GM12891 (cell line): Measurements from ENCODE around the gene IP6K1. TPM values are rescaled to one million over a fixed set of nuclear protein-coding genes. Genes with fewer than 3 reads are reported as not detected.
"Not testable (repeated sequence)": the region's sequence is repeated elsewhere in the genome, so short reads cannot be mapped to it uniquely, and the experiment has no call there.

Source experiments
- DNase-seq: peaks from one replicate; pipeline ENCODE4 v3.0.0; 2011; ENCODE audit warnings: low spot score; ENCODE audit not compliant: insufficient read length
- FAIRE-seq: peaks from 2 replicates; lab custom pipeline; 2011; peaks lifted over from hg19 to GRCh38; lab: Jason Lieb, UNC
- PAX5 ChIP-seq: IDR thresholded peaks from 2 replicates; pipeline ENCODE4 v1.6.1; 2011; ENCODE audit warnings: low read length, moderate library complexity, mild to moderate bottlenecking; ENCODE audit not compliant: insufficient read depth, severe bottlenecking
- POLR2A ChIP-seq: IDR thresholded peaks from 2 replicates; pipeline ENCODE4 v1.6.1; 2011; ENCODE audit warnings: low read depth, low read length, control low read depth
- POLR2AphosphoS5 ChIP-seq: IDR thresholded peaks from 2 replicates; pipeline ENCODE4 v1.6.1; 2011; ENCODE audit warnings: low read depth, low read length, control low read depth
- POU2F2 ChIP-seq: IDR thresholded peaks from 2 replicates; pipeline ENCODE4 v1.6.1; 2011; ENCODE audit warnings: low read depth, mild to moderate bottlenecking, control low read depth, low read length, moderate library complexity
- SPI1 ChIP-seq: IDR thresholded peaks from 2 replicates; pipeline ENCODE4 v1.6.1; 2011; ENCODE audit warnings: low read depth, low read length, control low read depth
- TAF1 ChIP-seq: IDR thresholded peaks from 2 replicates; pipeline ENCODE4 v1.6.1; 2011; ENCODE audit warnings: low read depth, low read length, control low read depth
- polyA plus RNA-seq: library from polyadenylated mRNA; unstranded; fragments of >200 nt; gene quantifications from one replicate; pipeline ENCODE4 v1.2.1, GENCODE V29; 2012; ENCODE audit warnings: low read depth, missing spikeins, inconsistent platforms; ENCODE audit not compliant: missing spikeins

Gene IP6K1
- polyA plus RNA-seq, result 8.2 TPM

GRCh38 chr3:49786357-49787181, at the start of gene IP6K1:
IP6K1 (minus strand) TSS chr3:49786542; CDS start chr3:49748040, 38,502 bp downstream.
- DNase-seq (peak; percentile 99), FAIRE-seq (peak; percentile 100)
- TF ChIP-seq POLR2AphosphoS5, result peak; percentile 90
- TF ChIP-seq SPI1, result peak; percentile 30
- 0 out of 2 replicates have a peak, but pooled peaks have one; percentile 22 for TF ChIP-seq POU2F2
- peak; percentile 88 for TF ChIP-seq POLR2A
- peak; percentile 79 for TF ChIP-seq TAF1
- peak; percentile 80 for TF ChIP-seq PAX5

DNA sequence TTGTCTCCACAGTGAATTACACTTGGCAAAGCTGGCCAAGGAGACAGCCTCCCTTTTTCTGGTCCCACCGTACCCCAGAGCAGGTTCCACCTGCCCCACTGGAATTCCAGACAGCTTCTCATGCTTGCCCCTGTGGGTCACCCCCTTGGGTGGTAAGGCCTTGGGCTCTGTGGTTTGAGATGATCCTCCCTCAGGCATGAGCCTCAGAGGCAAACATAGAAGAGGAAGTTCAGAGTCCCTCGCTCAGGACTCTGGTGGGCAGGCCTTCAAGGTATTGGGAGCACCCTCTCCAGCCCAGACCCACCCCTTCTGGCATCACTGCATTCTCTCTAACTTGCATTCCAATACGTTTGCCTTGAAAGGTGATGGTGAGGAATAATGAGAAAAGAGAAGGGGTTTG, 45.0 kb upstream of the IP6K1 start:
- no peak for FAIRE-seq
- DNase-seq, result no peak
- no peak for TF ChIP-seq POU2F2
- TF ChIP-seq SPI1, result no peak
- TF ChIP-seq PAX5, result no peak
- no peak for TF ChIP-seq TAF1
- no peak for TF ChIP-seq POLR2A
- no peak for TF ChIP-seq POLR2AphosphoS5

DNA sequence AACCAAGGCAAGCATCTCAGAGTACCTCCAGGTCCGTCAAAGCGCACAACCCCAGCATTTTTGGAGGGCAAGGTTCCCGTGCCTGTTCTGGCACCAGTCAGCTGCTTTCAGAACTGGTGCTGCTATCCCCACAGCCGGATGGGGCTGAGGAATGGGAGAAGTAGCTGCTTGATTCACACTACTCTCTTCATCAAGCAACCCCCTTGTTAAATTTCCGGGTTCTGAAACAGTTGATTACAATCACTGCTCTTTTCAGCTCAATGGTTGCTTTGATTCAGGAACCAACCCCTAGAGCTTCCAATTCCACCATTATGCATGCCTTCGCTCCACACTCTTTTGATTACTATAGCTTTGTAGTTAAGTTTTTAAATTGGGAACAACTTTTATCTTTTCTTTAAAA, 39.7 kb upstream of the IP6K1 start:
- TF ChIP-seq SPI1, result no peak
- no peak for TF ChIP-seq POLR2A
- no peak for TF ChIP-seq TAF1
- no peak for TF ChIP-seq POLR2AphosphoS5
- no peak for TF ChIP-seq PAX5
- TF ChIP-seq POU2F2, result no peak
- no peak for DNase-seq

DNA sequence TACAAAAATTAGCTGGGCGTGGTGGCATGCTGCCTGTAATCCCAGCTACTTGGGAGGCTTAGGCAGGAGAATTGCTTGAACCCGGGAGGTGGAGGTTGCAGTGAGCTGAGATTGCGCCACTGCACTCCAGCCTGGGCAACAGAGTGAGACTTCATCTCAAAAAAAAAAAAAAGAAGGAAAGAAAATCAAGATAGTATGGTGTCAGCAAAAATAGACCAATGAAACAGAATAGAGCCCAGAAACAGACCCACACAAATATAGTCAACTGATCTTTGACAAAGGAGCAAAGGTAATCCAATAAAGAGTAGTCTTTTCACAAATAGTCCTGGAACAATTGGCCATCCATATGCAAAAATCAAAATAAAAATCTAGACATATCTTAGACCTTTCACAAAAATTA, 36.8 kb upstream of the IP6K1 start:
- not testable (repeated sequence) for FAIRE-seq, DNase-seq

More for the DNA sequence above, 39.7 kb upstream of the IP6K1 start:
- no peak for FAIRE-seq

DNA sequence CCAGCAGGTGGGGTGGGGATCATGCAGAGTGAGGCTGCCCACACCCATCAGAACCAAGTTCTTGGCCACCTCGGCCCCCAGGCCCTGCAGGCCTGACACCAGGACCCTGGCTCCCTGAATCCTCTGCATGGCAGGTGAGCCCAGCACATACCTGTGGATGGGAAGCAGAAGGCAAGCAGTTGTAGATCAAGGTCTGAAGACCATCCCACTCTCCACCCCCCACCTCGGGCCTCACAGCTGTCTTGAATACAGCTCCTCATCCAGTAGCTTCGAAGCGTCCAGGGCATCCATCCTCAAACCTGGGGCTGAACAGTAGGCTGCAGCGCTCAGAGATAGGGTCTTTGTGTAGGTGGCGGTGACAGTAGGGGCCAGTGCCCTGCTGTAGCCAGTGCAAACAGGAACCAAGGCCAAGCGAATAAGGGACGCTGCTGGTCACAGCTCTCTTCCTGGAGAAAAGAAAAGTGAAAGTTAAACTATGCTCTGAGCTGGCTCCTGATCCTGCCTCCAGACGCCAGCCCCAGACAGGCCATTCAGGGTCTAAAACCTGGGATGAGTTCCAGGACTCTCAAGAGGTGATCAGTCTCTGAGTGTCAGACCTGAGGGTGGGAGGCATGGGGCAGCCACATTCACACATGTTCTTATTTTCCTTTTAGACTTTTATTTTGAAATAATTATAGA, 27.3 kb upstream of the IP6K1 start, which contains the start of gene UBA7:
Gene UBA7 (minus strand): TSS at position 457 of the 678 bp plus-strand sequence. CDS start 166 bp downstream, at position 291.
- FAIRE-seq, result peak; percentile 96
- peak; percentile 74 for DNase-seq
- TF ChIP-seq PAX5 (no peak), POLR2A (peak; percentile 45), POLR2AphosphoS5 (no peak; the same call in 1 of the 2 replicates), TAF1 (peak; percentile 73), SPI1 (no peak), POU2F2 (no peak)

GRCh38 chr3:49812916-49813496, 26.7 kb upstream of the IP6K1 start:
- DNase-seq (no peak), FAIRE-seq (no peak)

GRCh38 chr3:49807431-49808114, 21.2 kb upstream of the IP6K1 start:
- FAIRE-seq (peak; percentile 83), DNase-seq (no peak)
- TF ChIP-seq PAX5, result no peak
- no peak for TF ChIP-seq TAF1
- no peak for TF ChIP-seq POU2F2
- no peak for TF ChIP-seq POLR2A
- no peak for TF ChIP-seq SPI1
- TF ChIP-seq POLR2AphosphoS5, result no peak

More at GRCh38 chr3:49812916-49813496, 26.7 kb upstream of the IP6K1 start:
- no peak for TF ChIP-seq POLR2A
- no peak for TF ChIP-seq POU2F2
- no peak for TF ChIP-seq TAF1
- no peak for TF ChIP-seq POLR2AphosphoS5

GRCh38 chr3:49806850-49807249, 20.5 kb upstream of the IP6K1 start:
- peak; percentile 16 for FAIRE-seq
- no peak for DNase-seq
- TF ChIP-seq POU2F2, result no peak
- TF ChIP-seq PAX5, result no peak
- no peak for TF ChIP-seq POLR2A
- no peak for TF ChIP-seq TAF1
- TF ChIP-seq SPI1, result no peak
- no peak for TF ChIP-seq POLR2AphosphoS5
